WERI-Rb-1 (cell line): ENCODE measurements around the gene MYH7.

Source experiments
- DNase-seq: peaks from one replicate; pipeline ENCODE4 v3.0.0-alpha.2; 2020
- H3K27ac ChIP-seq: fragments of 250-450 bp; sonication (Bioruptor Pico); 2 replicates; pipeline ENCODE4 v1.5.1; 2020; ENCODE audit warnings: mild to moderate bottlenecking, moderate library complexity
- H3K27me3 ChIP-seq: fragments of 250-450 bp; sonication (Bioruptor Pico); 2 replicates; pipeline ENCODE4 v1.5.1; 2021; ENCODE audit warnings: mild to moderate bottlenecking, low read depth, moderate library complexity; ENCODE audit not compliant: insufficient read depth, severe bottlenecking
- H3K36me3 ChIP-seq: fragments of 250-450 bp; sonication (Bioruptor Pico); 2 replicates; pipeline ENCODE4 v1.5.1; 2020; ENCODE audit warnings: mild to moderate bottlenecking, moderate library complexity
- H3K4me3 ChIP-seq: 2 replicates; pipeline ENCODE4 v1.5.1; 2011; ENCODE audit warnings: low read depth, mild to moderate bottlenecking, control low read depth, low read length
- H3K9me3 ChIP-seq: fragments of 250-450 bp; sonication (Bioruptor Pico); 2 replicates; pipeline ENCODE4 v1.5.1; 2021; ENCODE audit warnings: mild to moderate bottlenecking, moderate library complexity; ENCODE audit not compliant: severe bottlenecking
- TF ChIP-seq, protein P1 (sequence below): IDR thresholded peaks from 2 replicates; pipeline ENCODE4 v1.5.1; 2011; ENCODE audit warnings: low read depth, mild to moderate bottlenecking, control low read depth, inconsistent platforms, low read length

Gene MYH7

DNA sequence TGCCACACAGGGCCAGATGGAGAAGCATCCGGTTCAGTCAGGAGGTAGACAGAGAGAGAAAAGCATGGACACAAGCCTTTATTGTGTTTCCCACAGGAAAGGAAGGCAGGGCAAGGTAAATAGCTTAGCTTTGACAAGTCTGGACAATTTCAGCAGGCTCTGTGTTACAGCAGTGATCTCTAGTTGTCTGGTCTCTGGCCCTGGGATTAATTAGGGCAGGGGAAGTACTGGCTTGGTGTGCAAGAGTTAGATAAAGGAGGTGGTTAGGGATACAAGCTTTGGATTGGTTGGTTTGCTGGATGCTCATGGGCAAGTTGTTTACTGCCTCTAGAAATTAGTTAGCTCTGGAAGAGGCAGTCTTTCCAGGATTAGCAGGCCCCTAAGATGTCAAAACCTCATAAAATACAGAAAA is 19.0 kb upstream of the MYH7 start:
- DNase-seq: peak; percentile 77
- Histone ChIP-seq H3K27ac (peak overlapping the region; percentile 84), H3K9me3 (peaks cover 4% of the 10 kb centered on the region), H3K36me3 (no peaks in the 10 kb centered on the region), H3K27me3 (no peaks in the 10 kb centered on the region), H3K4me3 (no peak overlapping the region)
- TF ChIP-seq, protein P1, sequence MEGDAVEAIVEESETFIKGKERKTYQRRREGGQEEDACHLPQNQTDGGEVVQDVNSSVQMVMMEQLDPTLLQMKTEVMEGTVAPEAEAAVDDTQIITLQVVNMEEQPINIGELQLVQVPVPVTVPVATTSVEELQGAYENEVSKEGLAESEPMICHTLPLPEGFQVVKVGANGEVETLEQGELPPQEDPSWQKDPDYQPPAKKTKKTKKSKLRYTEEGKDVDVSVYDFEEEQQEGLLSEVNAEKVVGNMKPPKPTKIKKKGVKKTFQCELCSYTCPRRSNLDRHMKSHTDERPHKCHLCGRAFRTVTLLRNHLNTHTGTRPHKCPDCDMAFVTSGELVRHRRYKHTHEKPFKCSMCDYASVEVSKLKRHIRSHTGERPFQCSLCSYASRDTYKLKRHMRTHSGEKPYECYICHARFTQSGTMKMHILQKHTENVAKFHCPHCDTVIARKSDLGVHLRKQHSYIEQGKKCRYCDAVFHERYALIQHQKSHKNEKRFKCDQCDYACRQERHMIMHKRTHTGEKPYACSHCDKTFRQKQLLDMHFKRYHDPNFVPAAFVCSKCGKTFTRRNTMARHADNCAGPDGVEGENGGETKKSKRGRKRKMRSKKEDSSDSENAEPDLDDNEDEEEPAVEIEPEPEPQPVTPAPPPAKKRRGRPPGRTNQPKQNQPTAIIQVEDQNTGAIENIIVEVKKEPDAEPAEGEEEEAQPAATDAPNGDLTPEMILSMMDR: no peak

DNA sequence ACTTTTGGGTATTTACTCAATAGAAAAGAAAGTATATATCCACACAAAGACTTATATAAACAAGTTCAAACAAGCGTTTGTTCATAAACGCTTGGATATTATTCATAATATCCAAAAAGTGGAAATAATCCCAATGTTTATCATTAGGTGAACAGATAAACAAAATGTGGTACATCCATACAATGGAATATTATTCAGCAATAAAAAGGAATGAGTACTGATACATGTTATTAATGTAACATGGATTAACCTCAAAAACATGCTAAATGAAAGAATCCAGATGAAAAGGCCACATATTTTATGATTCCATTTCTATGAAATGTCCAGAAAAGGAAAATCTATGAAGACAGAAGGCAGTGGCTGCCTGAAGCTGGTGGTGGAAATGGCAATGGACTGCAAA is 16.8 kb upstream of the MYH7 start:
- Histone ChIP-seq H3K4me3 (no peak overlapping the region), H3K27me3 (no peaks in the 10 kb centered on the region), H3K27ac (no peak overlapping the region), H3K9me3 (peaks cover 4% of the 10 kb centered on the region), H3K36me3 (no peaks in the 10 kb centered on the region)
- TF ChIP-seq, protein P1: no peak
- no peak for DNase-seq

DNA sequence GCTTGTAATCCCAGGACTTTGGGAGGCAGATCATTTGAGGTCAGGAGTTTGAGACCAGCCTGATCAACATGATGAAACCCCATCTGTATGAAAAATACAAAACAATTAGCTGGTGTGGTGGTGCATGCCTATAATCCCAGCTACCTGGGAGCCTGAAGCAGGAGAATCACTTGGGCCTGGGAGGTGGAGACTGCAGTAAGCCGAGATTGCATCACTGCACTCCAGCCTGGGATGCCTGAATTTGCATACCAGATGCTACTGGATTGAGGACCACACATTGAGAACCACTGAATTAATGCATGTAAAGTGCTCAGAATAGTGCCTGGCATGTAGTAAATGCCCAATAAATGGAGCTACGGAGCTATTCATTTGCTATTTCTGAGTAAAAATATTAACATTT is 14.9 kb upstream of the MYH7 start:
- Histone ChIP-seq H3K27ac (no peak overlapping the region), H3K9me3 (peaks cover 4% of the 10 kb centered on the region), H3K36me3 (no peaks in the 10 kb centered on the region), H3K4me3 (no peak overlapping the region), H3K27me3 (no peaks in the 10 kb centered on the region)
- peak; percentile 59 for DNase-seq
- TF ChIP-seq, protein P1: no peak

DNA sequence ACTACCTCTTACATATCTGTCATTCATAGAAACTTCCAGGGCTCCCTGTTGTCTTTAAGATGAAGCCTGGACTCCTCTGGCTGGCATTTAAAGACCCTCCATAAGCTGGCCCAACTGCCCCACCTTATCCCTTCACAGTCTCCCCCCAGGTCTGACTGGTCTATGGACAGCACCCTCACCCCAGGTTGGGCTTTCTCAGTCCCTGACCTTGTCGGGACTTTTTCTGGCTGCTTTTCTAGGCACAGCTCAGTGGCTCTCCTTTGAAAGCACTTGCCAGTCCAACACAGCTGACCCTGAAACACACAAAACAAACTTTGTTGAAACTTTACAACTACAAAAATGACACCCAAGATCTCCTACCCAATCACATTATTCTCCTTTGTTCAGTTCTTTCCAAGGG is 13.9 kb upstream of the MYH7 start:
- H3K9me3 ChIP-seq: peaks cover 4% of the 10 kb centered on the region
- no peaks in the 10 kb centered on the region for H3K27me3 ChIP-seq
- TF ChIP-seq, protein P1: no peak
- no peak overlapping the region for H3K27ac ChIP-seq
- H3K36me3 ChIP-seq: no peaks in the 10 kb centered on the region
- H3K4me3 ChIP-seq: no peak overlapping the region
- no peak for DNase-seq

DNA sequence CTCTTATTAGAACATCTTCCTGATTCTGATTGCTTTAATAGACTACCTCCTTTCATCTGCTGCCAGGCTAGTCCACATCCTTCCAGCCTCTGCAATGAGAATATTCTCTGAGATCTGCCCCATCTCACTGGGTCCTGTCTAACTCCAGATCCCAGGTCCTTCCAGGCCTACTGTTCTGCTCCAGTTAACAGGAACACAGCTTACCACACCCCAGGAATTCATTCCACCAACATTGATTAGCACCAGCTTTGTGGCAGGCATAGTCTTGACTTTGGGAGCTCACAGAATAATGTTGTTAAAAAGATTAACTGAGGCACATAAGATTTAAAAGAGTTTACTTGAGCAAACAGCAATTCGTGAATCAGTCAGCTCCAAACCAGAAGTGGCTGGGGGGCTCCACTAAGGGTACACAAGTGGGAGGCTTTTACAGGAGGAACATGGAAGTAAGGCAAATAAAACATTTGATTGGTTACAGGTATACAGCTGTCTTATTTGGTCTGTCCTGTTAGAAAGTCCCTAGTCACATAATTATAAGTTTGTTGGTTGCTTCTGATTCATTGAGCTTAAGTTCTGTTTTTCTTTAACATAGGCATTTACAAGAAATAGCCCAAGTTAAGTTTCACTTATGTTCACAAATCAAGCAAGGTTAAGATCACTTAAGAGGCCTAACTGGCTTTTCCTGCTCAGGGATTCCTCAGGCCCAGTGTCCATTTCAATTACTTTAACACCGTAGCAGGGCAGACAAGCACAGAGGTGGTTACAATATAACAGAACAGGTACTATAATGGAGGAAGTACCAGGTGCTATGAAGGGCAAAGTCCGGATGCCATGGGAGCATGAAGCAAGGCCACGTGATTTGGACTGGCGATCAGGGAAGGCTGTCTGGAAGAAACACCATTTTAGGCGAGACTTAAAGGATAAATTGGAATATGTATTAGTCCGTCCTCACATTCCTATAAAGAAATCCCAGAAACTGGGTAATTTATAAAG is 12.2 kb upstream of the MYH7 start:
- no peak for DNase-seq
- Histone ChIP-seq H3K36me3 (no peaks in the 10 kb centered on the region), H3K9me3 (peaks cover 4% of the 10 kb centered on the region), H3K27me3 (no peaks in the 10 kb centered on the region), H3K27ac (peak overlapping the region; percentile 50), H3K4me3 (no peak overlapping the region)
- TF ChIP-seq, protein P1: no peak
